ENCODE data around the gene LRRC32.

DNA sequence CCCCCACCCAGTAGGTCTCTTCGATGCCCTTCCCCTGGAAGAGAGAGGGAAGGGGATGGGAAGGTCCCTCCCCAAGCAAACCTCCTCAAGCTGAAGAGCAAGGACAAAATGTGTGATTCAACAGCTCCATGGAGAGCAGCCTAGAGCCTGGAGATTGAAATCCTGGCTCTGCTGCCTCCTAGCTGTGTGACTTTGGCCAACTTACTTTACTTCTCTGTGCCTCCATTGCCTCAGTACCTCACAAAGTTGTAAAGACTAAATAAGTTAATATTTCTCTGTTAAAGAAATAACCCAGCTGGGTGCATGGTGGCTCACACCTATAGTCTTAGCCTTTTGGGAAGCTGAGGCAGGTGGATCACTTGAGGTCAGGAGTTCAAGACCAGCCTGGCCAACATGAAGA lies 21.1 kb upstream of the LRRC32 start:
- TF ChIP-seq, protein P1, sequence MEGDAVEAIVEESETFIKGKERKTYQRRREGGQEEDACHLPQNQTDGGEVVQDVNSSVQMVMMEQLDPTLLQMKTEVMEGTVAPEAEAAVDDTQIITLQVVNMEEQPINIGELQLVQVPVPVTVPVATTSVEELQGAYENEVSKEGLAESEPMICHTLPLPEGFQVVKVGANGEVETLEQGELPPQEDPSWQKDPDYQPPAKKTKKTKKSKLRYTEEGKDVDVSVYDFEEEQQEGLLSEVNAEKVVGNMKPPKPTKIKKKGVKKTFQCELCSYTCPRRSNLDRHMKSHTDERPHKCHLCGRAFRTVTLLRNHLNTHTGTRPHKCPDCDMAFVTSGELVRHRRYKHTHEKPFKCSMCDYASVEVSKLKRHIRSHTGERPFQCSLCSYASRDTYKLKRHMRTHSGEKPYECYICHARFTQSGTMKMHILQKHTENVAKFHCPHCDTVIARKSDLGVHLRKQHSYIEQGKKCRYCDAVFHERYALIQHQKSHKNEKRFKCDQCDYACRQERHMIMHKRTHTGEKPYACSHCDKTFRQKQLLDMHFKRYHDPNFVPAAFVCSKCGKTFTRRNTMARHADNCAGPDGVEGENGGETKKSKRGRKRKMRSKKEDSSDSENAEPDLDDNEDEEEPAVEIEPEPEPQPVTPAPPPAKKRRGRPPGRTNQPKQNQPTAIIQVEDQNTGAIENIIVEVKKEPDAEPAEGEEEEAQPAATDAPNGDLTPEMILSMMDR (IDR thresholded peaks at IDR 0.05): no peak
- TF ChIP-seq EP300 (IDR thresholded peaks at IDR 0.05): no peak

Measured in stomach (tissue), 4 donors.